ENCODE data around the gene GOLGA8B.
"Not testable (repeated sequence)": the region's sequence is repeated elsewhere in the genome, so short reads cannot be mapped to it uniquely, and the experiment has no call there.

Gene GOLGA8B

GRCh38 chr15:34554716-34555115 is 28.7 kb downstream of the GOLGA8B start:
- DNase-seq: not testable (repeated sequence)

- not testable (repeated sequence) for DNase-seq
These were observed 29.3 kb downstream of the GOLGA8B start for GRCh38 chr15:34554126-34554525.

DNA sequence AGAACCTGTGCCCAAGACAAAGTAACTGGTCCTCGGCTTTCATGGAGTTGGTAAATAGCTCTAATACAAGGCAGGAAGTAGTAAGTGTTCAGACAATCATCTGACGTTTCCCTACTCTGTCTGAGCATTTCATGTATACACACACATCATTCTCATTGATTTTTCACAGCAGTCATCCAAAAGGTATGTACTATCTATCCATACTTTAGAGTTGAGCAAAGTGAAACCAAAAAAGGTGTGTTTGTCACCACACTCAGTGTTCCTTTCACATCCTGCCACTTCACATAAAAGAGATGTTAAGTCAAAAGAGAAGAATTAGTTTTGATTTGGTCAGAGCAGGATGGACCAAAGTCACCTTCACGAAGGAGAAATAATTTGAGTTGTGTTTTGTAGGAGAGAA is 33.3 kb downstream of the GOLGA8B start:
- not testable (repeated sequence) for DNase-seq

DNA sequence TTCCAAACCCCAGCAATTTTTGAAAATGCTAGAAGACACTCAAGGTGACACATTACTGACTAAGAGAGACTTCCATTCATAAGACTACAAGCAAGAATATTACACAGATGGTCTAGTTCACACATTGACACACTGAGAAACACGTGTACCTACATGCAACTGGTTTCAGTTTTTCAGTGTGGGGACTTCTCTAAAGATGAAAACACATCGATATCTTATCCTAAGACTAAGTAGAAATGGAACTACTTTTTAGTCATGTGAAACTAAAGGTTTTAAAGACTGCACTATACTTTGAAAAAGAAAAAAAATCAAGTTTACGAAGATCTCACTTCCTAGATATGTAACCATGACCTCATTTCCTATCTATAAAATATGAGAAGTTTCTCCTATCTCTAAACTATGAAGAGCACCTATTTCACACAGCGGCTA is 34.1 kb downstream of the GOLGA8B start:
- DNase-seq: not testable (repeated sequence)

DNA sequence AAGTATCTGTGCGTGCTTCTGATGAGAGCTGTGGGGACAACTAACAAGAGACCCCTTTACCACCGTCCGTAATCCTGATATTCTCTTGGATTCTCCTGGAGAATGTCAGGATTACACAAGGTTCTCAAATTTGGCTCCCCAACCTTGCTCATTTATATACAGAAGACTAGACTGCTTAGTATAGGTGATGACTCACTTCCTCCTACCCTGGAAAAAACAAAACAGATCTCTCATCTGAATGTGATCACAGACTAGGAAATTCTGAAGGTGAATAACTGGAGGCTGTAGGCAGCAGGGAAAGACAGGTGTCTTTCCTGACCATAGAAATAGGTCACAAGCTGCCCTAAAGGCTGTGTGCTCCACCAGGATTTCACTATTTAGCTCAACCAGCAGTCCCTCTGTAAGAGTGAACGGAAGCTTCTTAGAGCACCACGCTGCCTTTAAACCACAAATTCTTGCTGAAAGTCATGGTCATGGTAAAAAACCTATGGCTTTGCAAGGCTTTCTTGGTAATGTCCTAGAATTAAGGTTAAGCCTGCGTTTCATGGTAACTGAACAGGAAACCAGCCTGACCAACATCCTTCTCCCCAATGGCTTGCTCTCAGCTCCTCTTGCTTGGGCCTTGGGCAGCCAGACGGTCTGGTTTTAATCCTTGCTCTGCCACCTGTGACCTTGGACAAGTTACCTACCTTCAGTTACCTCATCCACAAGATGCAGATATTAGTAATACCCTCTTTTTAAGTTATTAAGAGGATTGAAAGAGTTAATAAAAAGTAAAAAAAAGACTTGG is 39.4 kb downstream of the GOLGA8B start:
- DNase-seq: not testable (repeated sequence)

- DNase-seq: not testable (repeated sequence)
These were observed 47.6 kb downstream of the GOLGA8B start for GRCh38 chr15:34535857-34536256.
